ENCODE results near the gene PLCB3.
A peak's percentile ranks its signal among the peaks of the same experiment; 100 is the strongest.
"Not testable (repeated sequence)": the region's sequence is repeated elsewhere in the genome, so short reads cannot be mapped to it uniquely, and the experiment has no call there.

The PLCB3 gene

GRCh38 chr11:64238076-64238475 lies 13.3 kb upstream of the PLCB3 start:
- no peak for DNase-seq

GRCh38 chr11:64238999-64239398 lies 12.3 kb upstream of the PLCB3 start:
- DNase-seq, result no peak

- no peak for DNase-seq
Observed at GRCh38 chr11:64239662-64240434, 11.5 kb upstream of the PLCB3 start.

- peak; percentile 98 for DNase-seq
Observed at GRCh38 chr11:64240435-64241240, 10.7 kb upstream of the PLCB3 start, which contains the start of gene FKBP2. Gene FKBP2, plus strand, starts transcription at chr11:64241095. Its CDS starts 1,293 bp downstream, at chr11:64242388.

- DNase-seq, result peak; percentile 100
Observed at GRCh38 chr11:64241241-64241490, 10.2 kb upstream of the PLCB3 start.

GRCh38 chr11:64241491-64242374 lies 9.6 kb upstream of the PLCB3 start:
- DNase-seq, result peak; percentile 49

- DNase-seq, result no peak
Observed at GRCh38 chr11:64243236-64243854, 8.0 kb upstream of the PLCB3 start.

- DNase-seq, result no peak
Observed at GRCh38 chr11:64244107-64244506, 7.2 kb upstream of the PLCB3 start.

- DNase-seq, result no peak
Observed at GRCh38 chr11:64244966-64245365, 6.4 kb upstream of the PLCB3 start.

GRCh38 chr11:64245401-64245796 lies 5.9 kb upstream of the PLCB3 start:
- DNase-seq, result peak; percentile 44

GRCh38 chr11:64245797-64246620 lies 5.3 kb upstream of the PLCB3 start:
- DNase-seq, result peak; percentile 90

- not testable (repeated sequence) for DNase-seq
Observed at GRCh38 chr11:64246621-64246870, 4.8 kb upstream of the PLCB3 start.

- DNase-seq, result peak; percentile 93
Observed at GRCh38 chr11:64246871-64247728, 4.2 kb upstream of the PLCB3 start, which contains the start of gene PPP1R14B. Gene PPP1R14B, minus strand, starts transcription at chr11:64246943. Its CDS starts 270 bp downstream, at chr11:64246673.

GRCh38 chr11:64247729-64248531 lies 3.4 kb upstream of the PLCB3 start:
- DNase-seq, result no peak

- no peak for DNase-seq
Observed at GRCh38 chr11:64248578-64248977, 2.8 kb upstream of the PLCB3 start.

GRCh38 chr11:64249038-64249437 lies 2.3 kb upstream of the PLCB3 start:
- no peak for DNase-seq

- DNase-seq, result no peak
Observed at GRCh38 chr11:64249563-64250414, 1.5 kb upstream of the PLCB3 start.

- DNase-seq, result no peak
Observed at GRCh38 chr11:64250415-64251015, 815 bp upstream of the PLCB3 start.

- DNase-seq, result no peak
Observed at GRCh38 chr11:64251753-64252002, 348 bp downstream of the PLCB3 start.
